Mammary epithelial cell (primary cell): ENCODE results near the gene ACTL6A.

Source experiments
- CTCF ChIP-seq, 2 donors: IDR thresholded peaks in 1 of 2; conservative IDR thresholded peaks in 1 of 2; 2 replicates each; pipeline ENCODE4 v1.5.1; 2011 to 2012; ENCODE audit warnings: inconsistent platforms in 2 of 2, low read length in 2 of 2, mild to moderate bottlenecking in 2 of 2, control low read depth in 1 of 2, low read depth in 1 of 2; ENCODE audit not compliant: insufficient read depth in 1 of 2; ENCODE audit errors: extremely low read depth in 1 of 2
- EZH2 ChIP-seq: IDR thresholded peaks from 2 replicates; pipeline ENCODE4 v1.6.1; 2012; ENCODE audit warnings: low read length, inconsistent platforms, borderline replicate concordance

- TF ChIP-seq CTCF (conservative IDR thresholded peaks at IDR 0.05 in 1 of 2, IDR thresholded peaks at IDR 0.05 in 1 of 2; ENCODE audit: extremely low read depth in 1 of 2, insufficient read depth in 1 of 2, low read depth in 1 of 2, low read length in 2 of 2) (no peak), EZH2 (no peak)
Measured at GRCh38 chr3:179622023-179622422, 59.3 kb downstream of the ACTL6A start.
